GM21423 (cell line): Measurements from ENCODE around the gene MARCHF9.
A peak's percentile ranks its signal among the peaks of the same experiment; 100 is the strongest.
"Not testable (repeated sequence)": the region's sequence is repeated elsewhere in the genome, so short reads cannot be mapped to it uniquely, and the experiment has no call there.

Source experiments
- ATAC-seq: cut with Tn5 transposase; IDR thresholded peaks from one replicate; pipeline ENCODE4 v1.9.1; 2021; ENCODE audit warnings: mild to moderate bottlenecking, moderate library complexity; ENCODE audit not compliant: unreplicated experiment

The MARCHF9 gene, protein sequence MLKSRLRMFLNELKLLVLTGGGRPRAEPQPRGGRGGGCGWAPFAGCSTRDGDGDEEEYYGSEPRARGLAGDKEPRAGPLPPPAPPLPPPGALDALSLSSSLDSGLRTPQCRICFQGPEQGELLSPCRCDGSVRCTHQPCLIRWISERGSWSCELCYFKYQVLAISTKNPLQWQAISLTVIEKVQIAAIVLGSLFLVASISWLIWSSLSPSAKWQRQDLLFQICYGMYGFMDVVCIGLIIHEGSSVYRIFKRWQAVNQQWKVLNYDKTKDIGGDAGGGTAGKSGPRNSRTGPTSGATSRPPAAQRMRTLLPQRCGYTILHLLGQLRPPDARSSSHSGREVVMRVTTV

DNA sequence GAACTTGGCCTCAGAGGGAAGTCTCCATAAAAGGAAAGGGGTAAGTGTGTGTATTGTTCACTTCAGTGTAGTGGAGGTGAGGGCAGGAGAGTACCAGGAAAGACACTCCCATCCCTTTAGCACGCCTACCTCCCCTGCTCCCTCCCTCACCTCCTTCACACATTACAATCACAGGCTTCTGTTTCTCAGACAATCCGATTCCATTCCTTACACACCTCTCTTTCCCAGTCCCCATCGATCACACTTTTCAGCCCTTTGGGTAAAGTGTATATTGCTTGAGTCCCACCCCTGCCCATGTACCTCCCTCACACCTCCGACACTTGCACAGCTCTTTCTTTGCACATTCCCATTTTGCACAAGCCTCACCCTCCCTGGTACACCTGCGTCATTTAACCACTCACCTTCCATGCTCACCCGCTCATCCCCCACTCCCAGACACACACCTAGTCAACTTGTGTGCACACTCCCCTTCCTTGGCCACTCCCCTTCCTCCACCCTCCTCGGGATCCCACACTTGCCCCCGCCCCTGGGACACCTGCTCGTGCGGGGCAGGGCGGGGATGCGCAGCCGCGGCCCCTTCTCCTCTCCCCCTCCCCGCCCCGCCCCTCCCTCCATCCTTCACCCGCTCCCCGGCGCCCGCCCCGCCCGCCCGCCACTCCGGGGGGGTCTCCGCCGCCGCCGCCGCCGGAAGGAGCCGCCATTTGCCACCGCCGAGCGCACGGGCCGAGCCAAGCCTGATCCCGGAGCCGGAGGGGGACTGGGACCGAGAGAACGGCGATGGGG is at the start of gene MARCHF9:
MARCHF9 (plus strand) TSS at position 693 of the 783 bp plus-strand sequence. CDS start 426 bp downstream, outside the sequence.
- ATAC-seq = peak; percentile 36

DNA sequence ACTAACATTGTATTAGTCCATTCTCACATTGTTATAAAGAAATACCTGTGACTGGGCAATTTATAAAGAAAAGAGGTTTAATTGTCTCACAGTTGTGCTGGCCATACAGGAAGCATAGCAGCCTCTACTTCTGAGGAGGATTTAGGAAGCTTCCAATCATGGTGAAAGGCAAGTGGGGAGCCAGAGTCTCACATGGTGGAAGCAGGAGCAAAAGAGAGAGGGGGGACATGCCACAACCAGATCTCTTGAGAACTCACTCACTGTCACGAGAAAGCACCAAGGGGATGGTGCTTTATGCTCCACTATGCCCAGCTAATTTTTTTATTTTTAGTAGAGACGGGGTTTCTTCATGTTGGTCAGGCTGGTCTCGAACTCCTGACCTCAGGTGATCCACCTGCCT is 47.7 kb upstream of the MARCHF9 start:
- ATAC-seq = no peak

DNA sequence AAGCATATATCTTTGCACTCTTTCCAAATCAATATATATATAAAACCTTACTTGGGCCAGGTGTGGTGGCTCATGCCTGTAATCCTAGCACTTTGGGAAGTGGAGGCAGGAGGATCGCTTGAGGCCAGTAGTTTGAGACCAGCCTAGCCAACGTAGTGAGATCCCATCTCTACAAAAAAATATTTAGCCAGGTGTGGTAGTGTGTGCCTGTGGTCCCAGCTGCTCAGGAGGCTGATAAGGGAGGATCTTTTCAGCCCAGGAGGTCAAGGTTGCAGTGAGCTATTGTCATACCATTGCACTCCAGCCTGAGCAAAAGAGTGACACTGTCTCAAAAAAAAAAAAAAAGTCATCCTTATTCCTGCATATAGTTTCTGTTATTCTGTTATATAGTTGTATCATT is 46.6 kb upstream of the MARCHF9 start:
- no peak for ATAC-seq

DNA sequence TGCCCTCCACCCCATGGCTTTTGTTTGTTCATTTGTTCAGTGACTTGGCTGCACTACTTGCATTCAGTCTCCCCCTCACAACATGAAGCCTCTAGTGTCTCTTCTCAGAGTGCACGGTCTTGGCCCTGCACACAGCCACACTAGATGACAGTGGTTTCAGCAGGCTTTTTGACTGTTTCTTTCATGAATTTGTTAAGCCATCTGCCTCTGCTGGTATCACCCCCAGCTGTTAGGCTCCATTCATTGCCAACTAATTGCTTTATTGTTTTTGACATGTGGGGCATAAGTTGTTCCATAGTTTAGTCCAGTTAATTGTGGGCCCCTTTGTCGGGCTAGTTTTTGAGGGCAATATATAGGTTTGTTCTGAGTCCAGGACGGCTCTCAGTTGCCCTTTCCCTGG is 42.2 kb upstream of the MARCHF9 start:
- ATAC-seq = no peak

DNA sequence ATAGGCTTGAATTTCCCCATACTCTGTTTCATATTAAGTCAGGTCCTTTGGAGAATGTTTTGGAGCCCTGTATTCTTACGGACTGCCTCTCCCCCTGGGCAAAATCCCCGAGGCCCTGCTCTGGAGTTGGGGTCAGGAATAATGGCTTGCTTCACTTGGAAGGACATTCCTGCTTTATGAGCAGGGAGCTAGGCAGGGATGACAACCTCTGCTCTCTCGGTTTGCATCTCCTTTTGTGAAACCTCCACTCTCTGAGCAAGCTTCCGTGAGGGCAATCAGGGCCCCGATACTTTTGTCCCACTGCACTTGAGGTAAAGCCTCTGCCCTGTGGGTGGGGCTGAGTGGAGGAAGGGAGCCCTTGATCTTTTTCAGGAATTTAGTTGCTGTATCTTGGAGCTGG is 41.7 kb upstream of the MARCHF9 start:
- ATAC-seq = no peak

DNA sequence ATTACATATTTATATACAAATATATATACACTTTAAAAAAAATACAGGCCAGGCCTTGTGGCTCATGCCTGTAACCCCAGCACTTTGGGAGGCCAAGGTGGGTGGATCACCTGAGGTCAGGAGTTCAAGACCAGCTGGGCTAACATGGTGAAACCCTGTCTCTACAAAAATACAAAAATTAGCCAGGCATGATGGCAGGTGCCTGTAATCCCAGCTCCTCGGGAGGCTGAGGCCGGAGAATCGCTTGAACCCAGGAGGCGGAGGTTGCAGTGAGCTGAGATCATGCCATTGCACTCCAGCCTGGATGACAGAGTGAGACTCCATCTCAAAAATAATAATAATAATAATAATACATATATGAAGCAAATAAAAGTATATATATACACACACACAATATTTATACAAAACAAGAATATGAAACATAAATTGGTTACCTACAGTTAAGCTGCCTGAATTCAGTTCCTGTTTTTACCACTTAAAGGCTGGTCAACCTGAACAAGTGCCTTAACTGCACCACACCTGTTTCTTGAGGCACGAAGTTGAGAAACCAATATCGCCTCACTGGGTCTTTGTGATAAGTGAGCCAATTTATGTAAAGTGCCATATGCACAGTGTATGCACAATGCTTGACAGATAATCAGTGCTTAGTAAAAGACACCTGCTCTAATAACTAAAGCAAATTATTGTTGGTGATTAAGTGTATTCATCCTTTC is 39.7 kb upstream of the MARCHF9 start:
- not testable (repeated sequence) for ATAC-seq

DNA sequence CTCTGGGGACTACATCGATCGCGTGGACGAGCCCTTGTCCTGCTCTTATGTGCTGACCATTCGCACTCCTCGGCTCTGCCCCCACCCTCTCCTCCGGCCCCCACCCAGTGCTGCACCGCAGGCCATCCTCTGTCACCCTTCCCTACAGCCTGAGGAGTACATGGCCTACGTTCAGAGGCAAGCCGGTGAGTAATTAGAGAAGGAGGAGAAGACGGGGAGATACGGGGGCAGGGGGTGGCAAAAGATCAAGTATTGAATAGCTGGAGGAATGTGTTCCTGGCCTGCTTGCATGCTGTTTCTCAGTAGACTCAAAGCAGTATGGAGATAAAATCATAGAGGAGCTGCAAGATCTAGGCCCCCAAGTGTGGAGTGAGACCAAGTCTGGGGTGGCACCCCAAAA is 39.1 kb upstream of the MARCHF9 start:
- ATAC-seq = no peak

DNA sequence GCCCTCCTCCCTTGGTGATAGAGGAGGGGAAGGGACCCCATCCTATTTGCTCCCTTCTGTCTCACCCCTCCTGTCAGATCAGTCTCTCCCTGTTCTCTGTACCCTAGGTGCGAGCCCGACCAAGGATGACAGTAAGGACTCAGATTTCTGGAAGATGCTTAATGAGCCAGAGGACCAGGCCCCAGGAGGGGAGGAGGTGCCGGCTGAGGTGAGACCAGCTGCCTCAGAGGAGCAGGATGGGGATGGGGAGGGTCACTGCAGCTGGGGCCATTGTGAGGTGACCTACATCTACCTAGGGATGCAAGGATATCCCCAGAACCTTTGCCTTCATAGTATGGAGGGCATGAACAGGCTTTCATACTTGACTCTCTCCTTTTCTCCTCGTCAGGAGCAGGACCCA is 38.6 kb upstream of the MARCHF9 start:
- ATAC-seq = no peak

DNA sequence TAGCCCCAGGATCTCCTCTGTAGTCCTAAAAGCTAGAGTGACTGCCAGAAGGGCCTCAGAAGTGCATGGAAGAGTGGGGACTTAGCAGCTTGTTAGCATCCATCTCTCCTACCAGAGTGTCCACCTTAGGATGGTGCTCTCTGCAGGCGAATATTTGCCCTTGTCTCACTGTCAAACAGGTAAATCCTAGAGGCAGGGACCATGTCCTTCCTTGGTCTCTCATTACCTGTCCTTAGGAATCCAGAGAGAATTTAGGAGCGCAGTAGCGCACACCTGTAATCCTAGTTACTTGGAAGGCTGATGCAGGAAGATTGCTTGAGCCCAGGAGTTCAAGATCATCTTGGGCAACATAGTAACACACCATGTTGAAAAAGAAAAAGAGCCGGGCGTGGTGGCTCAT is 37.8 kb upstream of the MARCHF9 start:
- no peak for ATAC-seq

DNA sequence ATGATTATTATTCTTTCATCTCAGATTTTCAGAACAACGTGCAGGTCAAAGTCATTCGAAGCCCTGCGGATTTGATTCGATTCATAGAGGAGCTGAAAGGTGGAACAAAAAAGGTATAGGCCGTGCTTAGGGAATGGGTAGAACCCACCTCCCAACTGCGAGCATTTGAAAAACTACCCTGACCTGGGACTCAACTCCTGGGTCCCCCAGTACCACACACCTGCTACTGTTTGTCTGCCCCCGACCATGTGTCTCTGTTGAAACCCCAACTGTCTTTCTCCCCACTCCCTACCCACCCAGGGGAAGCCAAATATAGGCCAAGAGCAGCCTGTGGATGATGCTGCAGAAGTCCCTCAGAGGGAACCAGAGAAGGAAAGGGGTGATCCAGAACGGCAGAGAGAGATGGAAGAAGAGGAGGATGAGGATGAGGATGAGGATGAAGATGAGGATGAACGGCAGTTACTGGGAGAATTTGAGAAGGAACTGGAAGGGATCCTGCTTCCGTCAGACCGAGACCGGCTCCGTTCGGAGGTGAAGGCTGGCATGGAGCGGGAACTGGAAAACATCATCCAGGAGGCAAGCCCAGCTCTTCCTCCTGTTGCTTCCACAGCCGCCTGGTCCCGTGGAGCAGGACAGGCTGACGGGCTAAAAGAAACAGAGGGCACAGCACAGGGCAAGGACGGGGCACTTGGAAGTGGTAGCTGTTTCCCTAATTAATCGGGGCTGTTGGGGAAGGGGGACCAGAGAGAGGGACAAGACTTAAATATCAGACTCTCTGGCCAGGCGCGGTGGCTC is 36.9 kb upstream of the MARCHF9 start:
- ATAC-seq = no peak

DNA sequence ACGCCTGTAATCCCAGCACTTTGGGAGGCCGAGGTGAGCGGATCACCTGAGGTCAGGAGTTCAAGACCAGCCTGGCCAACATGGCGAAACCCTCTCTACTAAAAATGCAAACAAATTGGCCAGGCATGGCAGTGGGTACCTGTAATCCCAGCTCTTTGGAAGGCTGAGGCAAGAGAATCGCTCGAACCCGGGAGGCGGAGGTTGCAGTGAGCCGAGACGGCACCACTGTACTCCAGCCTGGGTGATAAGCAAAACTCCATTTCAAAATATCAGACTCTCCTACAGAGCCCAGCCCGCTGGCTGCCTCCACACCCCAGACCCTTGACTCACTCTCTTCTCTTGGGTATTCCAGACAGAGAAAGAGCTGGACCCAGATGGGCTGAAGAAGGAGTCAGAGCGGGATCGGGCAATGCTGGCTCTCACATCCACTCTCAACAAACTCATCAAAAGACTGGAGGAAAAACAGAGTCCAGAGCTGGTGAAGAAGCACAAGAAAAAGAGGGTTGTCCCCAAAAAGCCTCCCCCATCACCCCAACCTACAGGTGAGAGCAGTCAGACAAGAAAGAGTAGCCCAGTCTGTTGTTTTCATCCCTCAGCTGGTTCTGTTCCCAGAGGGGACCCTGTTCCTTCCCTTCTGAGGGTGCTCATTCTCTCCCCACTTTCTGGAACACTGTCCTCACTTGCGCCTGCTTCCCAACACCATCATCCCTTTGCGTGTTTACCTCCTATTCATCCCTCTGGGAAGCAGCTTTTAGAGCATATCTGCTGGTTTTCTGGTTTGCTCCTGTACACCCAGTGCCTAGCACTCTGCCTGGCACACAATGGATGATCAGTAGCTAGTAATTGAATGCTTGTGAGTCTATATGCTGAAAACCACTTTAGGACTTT is 36.0 kb upstream of the MARCHF9 start:
- ATAC-seq = no peak

DNA sequence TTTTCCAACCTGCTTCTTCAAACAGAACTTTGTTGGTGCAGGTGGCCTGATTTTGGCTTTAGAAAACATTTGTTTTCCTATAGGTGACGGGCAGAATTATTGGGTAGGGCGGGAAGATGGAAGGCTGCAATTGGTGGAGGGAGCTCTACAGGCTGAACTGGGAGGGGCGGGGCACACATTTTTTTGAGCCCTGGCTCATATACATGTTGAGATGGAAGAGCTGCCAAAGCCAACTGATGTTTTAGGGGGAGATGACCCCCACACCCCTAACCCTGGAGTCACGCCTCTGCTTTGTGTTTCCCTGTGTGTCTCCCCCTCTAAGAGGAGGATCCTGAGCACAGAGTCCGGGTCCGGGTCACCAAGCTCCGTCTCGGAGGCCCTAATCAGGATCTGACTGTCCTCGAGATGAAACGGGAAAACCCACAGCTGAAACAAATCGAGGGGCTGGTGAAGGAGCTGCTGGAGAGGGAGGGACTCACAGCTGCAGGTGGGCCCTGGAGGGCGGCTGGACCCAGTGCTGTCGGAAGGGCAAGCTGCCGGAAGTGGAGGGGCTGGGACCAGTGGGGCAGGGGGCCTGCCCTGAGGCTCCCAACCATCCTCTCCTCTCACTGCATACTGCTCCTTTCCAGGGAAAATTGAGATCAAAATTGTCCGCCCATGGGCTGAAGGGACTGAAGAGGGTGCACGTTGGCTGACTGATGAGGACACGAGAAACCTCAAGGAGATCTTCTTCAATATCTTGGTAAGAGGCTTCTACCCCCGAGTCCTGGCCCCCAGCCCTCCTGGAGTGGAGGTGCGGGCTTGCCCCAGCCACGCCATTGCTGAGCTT is 34.9 kb upstream of the MARCHF9 start:
- no peak for ATAC-seq

DNA sequence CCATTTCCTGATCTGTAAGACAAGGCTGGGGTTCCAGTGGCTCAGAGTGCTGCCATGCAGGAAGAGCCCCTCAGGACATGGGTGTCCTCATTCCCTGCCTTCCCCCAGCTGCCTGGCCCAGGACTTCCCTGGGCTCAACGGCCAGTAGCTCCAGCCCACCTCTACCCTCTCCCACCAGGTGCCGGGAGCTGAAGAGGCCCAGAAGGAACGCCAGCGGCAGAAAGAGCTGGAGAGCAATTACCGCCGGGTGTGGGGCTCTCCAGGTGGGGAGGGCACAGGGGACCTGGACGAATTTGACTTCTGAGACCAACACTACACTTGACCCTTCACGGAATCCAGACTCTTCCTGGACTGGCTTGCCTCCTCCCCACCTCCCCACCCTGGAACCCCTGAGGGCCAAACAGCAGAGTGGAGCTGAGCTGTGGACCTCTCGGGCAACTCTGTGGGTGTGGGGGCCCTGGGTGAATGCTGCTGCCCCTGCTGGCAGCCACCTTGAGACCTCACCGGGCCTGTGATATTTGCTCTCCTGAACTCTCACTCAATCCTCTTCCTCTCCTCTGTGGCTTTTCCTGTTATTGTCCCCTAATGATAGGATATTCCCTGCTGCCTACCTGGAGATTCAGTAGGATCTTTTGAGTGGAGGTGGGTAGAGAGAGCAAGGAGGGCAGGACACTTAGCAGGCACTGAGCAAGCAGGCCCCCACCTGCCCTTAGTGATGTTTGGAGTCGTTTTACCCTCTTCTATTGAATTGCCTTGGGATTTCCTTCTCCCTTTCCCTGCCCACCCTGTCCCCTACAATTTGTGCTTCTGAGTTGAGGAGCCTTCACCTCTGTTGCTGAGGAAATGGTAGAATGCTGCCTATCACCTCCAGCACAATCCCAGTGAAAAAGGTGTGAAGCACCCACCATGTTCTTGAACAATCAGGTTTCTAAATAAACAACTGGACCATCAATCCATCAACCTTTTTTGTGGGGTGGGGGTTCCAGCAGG is 34.0 kb upstream of the MARCHF9 start:
- no peak for ATAC-seq

DNA sequence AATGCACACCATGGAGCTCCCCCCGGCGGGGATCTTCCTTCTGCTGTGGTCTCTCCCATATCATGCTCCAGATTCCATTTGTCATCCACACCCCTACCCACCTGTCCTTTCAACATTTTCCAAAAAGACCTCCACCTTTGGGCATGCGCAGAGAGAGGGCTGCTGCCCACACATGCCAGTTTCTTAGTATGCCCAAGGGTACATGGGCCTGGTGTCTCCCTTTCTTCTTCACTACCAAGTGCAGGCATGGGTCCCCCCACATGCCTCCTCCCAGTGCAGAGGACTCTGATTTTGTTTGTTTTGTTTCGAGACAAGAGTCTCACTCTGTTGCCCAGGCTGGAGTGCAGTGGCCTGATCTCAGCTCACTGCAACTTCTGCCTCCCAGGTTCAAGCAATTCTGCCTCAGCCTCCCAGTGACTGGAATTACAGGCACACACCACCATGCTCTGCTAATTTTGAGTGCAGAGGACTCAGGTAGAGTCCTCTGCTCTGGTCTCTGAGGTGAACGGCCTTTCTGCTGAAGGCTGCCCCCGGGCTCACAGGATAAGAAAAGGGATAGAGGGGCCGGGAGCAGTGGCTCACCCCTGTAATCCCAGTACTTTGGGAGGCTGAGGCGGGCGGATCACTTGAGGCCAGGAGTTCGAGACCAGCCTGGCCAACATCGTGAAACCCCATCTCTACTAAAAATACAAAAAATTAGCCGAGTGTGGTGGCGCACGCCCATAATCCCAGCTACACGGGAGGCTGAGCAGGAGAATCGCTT is 32.9 kb upstream of the MARCHF9 start:
- ATAC-seq = not testable (repeated sequence)

DNA sequence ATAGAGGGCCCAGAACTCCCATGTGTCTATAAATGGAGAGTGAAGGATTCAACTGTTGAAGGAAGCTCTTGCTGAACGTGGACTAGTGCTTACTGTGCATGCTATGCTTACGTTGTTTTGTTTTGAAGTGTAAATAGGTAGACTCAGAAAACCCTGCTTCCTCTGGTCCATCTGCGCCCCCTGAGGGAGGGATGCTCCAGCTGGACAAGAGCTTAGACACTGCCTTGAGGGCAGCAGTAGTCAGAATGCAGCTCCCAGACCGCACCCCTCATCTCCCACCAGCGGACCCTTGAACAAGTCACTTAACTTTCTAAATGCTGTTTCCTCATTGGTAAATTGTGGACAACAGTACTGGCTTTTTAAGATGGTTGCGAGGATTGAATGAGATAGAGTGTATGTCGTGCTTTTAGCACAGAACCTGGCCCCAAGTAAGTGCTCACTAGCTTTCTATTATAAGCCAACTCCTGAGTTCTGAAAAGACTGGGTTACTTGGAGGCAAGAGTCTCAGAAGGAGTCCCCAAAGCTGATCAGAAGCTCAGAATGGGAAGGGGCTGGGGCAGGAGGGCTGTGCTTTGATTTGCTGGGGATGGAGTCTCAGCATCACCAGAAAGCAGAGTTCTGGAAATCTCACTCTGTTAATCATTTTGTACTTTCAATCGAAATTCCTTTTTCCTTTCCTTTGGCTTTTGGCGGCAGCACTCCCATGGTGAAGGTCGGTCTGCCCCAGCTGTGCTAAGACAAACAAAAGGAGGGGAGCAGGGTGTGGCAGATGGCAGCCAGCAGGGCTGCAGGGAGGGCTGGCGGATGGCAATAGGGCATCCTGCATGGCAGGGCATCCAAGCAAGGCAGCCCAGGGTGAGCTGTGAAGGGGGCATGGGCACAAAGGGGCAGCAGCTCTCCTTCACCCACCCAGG is 31.9 kb upstream of the MARCHF9 start:
- no peak for ATAC-seq

DNA sequence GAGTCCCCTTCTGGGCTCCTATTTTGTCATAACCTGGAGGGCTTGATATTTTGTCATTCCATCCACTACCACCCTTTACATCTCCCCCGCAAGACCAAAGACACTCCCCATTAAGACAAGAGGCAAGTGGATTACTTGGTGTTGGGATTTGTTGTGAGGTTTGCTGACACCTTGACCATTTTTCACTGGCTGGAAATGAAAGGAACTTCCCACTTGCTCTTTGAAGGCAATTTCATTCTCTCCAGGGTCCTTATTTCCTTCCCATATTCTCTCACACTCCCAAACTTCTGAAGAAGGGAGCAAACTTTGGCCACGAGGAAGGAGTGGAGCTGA is 31.3 kb upstream of the MARCHF9 start:
- ATAC-seq = no peak
